PFSK-1 (cell line): ENCODE results near the gene CBX3.

ENCODE experiments used
- FOXP2 ChIP-seq: optimal IDR thresholded peaks from 2 replicates; pipeline ENCODE3; 2011; ENCODE audit warnings: borderline replicate concordance, control low read depth, inconsistent platforms; ENCODE audit not compliant: insufficient read depth; ENCODE audit errors: extremely low read length, extremely low read depth
- POLR2AphosphoS5 ChIP-seq: IDR thresholded peaks from 2 replicates; pipeline ENCODE4 v1.6.1; 2012; ENCODE audit warnings: low read depth, mild to moderate bottlenecking, control low read depth, low read length, moderate library complexity
- SIN3A ChIP-seq: IDR thresholded peaks from 2 replicates; pipeline ENCODE4 v1.6.1; 2012; ENCODE audit warnings: mild to moderate bottlenecking, low read length, moderate library complexity, borderline replicate concordance; ENCODE audit not compliant: insufficient read depth
- TAF1 ChIP-seq: IDR thresholded peaks from 2 replicates; pipeline ENCODE4 v1.6.1; 2012; ENCODE audit warnings: low read length, control low read depth, borderline replicate concordance; ENCODE audit not compliant: insufficient read depth
- TF ChIP-seq, protein P1 (sequence below), 2 experiments: IDR thresholded peaks; 2 replicates each; pipeline versions ENCODE4 v1.6.1 to v1.8.0; 2011 to 2012; ENCODE audit warnings: low read depth in 2 of 2, low read length in 2 of 2, control low read depth in 1 of 2, inconsistent platforms in 1 of 2, mild to moderate bottlenecking in 1 of 2, moderate library complexity in 1 of 2; ENCODE audit not compliant: insufficient read depth in 1 of 2

DNA sequence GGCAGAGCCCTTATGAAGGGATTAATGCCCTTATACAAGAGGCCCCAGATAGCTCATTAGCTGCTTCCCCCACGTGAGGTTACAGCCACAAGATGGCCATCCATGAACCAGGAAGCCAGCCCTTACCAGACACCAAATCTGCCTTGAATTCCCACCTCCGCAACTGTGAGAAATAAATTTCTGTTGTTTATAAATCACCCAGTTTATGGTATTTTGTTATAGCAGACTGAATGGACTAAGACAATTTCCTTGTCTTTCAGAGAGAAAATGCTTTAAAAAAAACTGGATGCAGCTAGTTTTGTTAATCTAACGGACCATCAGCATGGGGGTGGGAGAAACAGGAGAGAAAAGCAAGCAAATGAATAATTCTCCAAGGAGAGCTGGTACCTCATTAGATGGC lies 36.5 kb downstream of the CBX3 start:
- TF ChIP-seq, protein P1, sequence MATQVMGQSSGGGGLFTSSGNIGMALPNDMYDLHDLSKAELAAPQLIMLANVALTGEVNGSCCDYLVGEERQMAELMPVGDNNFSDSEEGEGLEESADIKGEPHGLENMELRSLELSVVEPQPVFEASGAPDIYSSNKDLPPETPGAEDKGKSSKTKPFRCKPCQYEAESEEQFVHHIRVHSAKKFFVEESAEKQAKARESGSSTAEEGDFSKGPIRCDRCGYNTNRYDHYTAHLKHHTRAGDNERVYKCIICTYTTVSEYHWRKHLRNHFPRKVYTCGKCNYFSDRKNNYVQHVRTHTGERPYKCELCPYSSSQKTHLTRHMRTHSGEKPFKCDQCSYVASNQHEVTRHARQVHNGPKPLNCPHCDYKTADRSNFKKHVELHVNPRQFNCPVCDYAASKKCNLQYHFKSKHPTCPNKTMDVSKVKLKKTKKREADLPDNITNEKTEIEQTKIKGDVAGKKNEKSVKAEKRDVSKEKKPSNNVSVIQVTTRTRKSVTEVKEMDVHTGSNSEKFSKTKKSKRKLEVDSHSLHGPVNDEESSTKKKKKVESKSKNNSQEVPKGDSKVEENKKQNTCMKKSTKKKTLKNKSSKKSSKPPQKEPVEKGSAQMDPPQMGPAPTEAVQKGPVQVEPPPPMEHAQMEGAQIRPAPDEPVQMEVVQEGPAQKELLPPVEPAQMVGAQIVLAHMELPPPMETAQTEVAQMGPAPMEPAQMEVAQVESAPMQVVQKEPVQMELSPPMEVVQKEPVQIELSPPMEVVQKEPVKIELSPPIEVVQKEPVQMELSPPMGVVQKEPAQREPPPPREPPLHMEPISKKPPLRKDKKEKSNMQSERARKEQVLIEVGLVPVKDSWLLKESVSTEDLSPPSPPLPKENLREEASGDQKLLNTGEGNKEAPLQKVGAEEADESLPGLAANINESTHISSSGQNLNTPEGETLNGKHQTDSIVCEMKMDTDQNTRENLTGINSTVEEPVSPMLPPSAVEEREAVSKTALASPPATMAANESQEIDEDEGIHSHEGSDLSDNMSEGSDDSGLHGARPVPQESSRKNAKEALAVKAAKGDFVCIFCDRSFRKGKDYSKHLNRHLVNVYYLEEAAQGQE (IDR thresholded peaks at IDR 0.05; ENCODE audit: insufficient read depth in 1 of 2, low read depth in 2 of 2, low read length in 2 of 2), result no peak
- TF ChIP-seq POLR2AphosphoS5, result no peak
- TF ChIP-seq TAF1, result no peak
- TF ChIP-seq SIN3A, result no peak
- TF ChIP-seq FOXP2, result no peak
